Tibial nerve (tissue), 4 donors: ENCODE results near the gene TRIM65.

ENCODE experiments used
- CTCF ChIP-seq, 5 experiments: fragments of 200-600 bp in 3 of 5; fragments of 450-650 bp in 2 of 5; sonication (generic) in 3 of 5; IDR thresholded peaks; one replicate each; pipeline ENCODE4 v1.5.1; 2016 to 2019; ENCODE audit warnings: antibody characterized with exemption in 5 of 5, mild to moderate bottlenecking in 3 of 5, moderate library complexity in 2 of 5
- EP300 ChIP-seq, 2 donors: sonication (generic); formaldehyde crosslinking; IDR thresholded peaks; one replicate each; pipeline ENCODE4 v1.6.1; 2017; ENCODE audit warnings: antibody characterized with exemption in 2 of 2, mild to moderate bottlenecking in 1 of 2
- POLR2A ChIP-seq, 2 donors: fragments of 450-650 bp; IDR thresholded peaks; one replicate each; pipeline ENCODE4 v1.6.1; 2017; ENCODE audit warnings: antibody characterized with exemption in 2 of 2, mild to moderate bottlenecking in 2 of 2, moderate library complexity in 2 of 2

- no peak for TF ChIP-seq CTCF (IDR thresholded peaks at IDR 0.05)
- TF ChIP-seq EP300 (IDR thresholded peaks at IDR 0.05) = no peak
- TF ChIP-seq POLR2A (IDR thresholded peaks at IDR 0.05) = no peak
Observed at GRCh38 chr17:75942473-75942872, 45.7 kb upstream of the TRIM65 start.
